Middle frontal gyrus (tissue), 1 donor: Measurements from ENCODE around the gene RPL10.
A peak's percentile ranks its signal among the peaks of the same experiment; 100 is the strongest.
"Not testable (repeated sequence)": the region's sequence is repeated elsewhere in the genome, so short reads cannot be mapped to it uniquely, and the experiment has no call there.

Experiments
- DNase-seq: peaks from one replicate; pipeline ENCODE4 v3.0.0-alpha.2; 2015; ENCODE audit warnings: low spot score; ENCODE audit errors: extremely low spot score

The RPL10 gene

GRCh38 chrX:154378059-154378798, 19.9 kb upstream of the RPL10 start:
- peak; percentile 79 for DNase-seq

DNA sequence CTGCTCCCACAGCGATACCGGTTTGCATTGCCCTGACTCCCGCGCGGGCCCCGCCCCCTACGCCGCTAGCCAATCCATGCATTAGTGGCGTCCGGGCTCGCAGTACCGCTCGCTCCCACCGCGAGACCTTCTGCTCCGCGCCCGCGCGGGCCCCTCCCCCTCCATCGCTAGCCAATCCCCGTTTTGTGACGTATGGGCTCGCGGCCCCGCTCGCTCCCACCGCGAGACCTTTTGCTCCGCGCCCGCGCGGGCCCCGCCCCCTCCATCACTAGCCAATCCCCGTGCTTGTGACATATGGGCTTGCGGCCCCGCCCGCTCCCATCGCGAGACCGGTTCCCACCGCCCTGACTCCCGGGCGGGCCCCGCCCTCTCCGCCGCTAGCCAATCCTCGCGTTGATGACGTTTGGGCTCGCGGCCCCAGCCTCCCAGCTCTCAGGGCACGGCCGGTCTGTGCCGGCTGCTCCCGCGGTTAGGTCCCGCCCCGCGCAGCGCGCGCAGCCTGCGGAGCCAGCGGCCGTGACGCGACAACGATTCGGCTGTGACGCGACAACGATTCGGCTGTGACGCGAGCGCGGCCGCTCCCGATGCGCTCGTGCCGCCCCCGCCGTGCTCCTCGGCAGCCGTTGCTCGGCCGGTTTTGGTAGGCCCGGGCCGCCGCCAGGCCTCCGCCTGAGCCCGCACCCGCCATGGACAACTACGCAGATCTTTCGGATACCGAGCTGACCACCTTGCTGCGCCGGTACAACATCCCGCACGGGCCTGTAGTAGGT, 19.2 kb upstream of the RPL10 start, which contains the start of gene EMD:
TSS of gene EMD (plus strand) at position 497 of the 770 bp plus-strand sequence. CDS start at position 687, 190 bp downstream.
- DNase-seq = peak; percentile 92

GRCh38 chrX:154379569-154379951, 18.6 kb upstream of the RPL10 start:
- no peak for DNase-seq

GRCh38 chrX:154380153-154380552, 18.0 kb upstream of the RPL10 start:
- DNase-seq = no peak

GRCh38 chrX:154380787-154381186, 17.4 kb upstream of the RPL10 start:
- DNase-seq = no peak

DNA sequence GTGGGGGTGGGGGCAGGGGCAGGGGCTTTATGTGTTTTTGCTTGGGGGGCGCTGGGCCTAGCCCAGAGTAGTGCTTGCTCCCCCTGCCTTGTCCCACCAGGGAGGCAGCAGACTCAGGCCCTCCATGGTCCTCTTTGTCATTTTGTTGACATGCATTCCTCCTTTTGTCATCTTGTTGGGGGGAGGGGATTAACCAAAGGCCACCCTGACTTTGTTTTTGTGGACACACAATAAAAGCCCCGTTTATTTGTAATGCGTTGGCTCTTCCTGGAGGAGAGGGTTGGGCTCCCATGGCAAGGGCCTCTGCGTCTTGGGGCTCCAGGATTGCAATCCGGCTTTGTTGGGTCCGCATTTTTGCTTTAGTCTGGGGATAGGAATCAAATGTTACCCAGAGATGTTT, 16.9 kb upstream of the RPL10 start:
- no peak for DNase-seq

- DNase-seq = no peak
Measured at GRCh38 chrX:154382483-154383069, 15.6 kb upstream of the RPL10 start.

GRCh38 chrX:154383359-154384283, 14.6 kb upstream of the RPL10 start:
- DNase-seq = no peak

- DNase-seq = no peak
Measured at GRCh38 chrX:154384284-154384892, 13.8 kb upstream of the RPL10 start.

DNA sequence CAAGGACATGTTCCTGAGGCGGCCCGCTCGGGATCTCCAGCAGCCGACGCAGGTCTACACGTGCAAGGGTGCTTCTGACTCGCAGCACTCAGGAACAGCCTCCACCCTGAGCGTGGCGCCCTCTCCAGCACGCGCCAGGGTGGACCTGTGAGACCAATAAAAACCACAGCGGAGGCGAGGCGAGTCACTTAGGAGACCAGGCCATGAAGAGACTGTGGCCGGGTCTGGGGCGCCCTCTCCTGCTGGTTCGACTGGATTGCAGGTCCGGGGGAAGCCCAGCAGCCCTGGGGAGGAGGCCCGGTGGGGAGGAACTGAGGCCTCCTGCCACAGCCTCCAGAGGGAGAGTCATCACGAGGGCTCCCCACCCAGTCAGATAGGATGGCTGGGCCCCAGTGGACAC, 10.1 kb upstream of the RPL10 start:
- not testable (repeated sequence) for DNase-seq

GRCh38 chrX:154388649-154389048, 9.5 kb upstream of the RPL10 start:
- DNase-seq = not testable (repeated sequence)

- DNase-seq = not testable (repeated sequence)
Measured at GRCh38 chrX:154389812-154390747, 8.1 kb upstream of the RPL10 start.

- not testable (repeated sequence) for DNase-seq
Measured at GRCh38 chrX:154396363-154396762, 1.8 kb upstream of the RPL10 start.

DNA sequence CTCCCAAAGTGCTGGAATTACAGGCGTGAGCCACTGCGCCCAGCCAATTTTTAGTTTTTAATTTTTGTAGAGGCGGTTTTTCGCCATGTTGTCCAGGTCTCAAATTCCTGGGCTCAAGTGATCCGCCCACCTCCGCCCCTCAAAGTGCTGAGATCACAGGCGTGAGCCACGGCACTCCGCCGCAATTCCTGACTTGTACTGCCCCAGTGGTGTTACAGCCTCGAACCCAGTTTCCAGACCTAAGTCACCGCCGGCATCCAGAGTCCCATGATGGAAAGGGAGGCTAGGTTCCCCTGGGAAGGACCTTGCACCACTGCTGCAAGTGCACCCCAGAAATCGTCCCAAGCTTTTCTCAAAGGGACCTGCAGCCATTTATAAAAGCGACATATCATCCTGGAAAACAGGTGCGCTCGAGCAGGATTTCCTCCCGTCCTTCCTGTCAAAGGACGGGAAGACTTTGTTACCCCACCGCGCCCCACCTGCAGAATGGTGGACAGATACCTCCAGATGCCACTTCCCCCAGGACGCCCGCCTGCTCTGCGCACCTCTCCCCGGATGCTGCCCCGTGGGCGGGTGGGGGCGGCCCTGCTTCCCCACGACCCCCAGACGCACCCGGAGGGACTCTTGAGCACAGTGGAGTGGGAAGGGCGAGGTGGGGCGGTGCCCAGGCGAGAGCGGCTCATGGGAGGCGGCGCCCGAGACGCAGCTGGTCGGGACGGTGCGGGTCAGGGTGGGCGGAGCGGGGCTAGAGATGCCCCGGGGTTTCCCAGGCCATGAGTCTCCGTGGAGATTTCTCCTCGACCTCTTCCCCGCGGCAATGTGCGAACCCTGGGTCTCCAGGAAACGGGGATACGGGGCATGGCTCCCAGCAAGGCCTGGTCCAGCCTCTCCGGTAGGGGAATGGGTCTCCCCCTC, 947 bp upstream of the RPL10 start:
- DNase-seq = no peak

DNA sequence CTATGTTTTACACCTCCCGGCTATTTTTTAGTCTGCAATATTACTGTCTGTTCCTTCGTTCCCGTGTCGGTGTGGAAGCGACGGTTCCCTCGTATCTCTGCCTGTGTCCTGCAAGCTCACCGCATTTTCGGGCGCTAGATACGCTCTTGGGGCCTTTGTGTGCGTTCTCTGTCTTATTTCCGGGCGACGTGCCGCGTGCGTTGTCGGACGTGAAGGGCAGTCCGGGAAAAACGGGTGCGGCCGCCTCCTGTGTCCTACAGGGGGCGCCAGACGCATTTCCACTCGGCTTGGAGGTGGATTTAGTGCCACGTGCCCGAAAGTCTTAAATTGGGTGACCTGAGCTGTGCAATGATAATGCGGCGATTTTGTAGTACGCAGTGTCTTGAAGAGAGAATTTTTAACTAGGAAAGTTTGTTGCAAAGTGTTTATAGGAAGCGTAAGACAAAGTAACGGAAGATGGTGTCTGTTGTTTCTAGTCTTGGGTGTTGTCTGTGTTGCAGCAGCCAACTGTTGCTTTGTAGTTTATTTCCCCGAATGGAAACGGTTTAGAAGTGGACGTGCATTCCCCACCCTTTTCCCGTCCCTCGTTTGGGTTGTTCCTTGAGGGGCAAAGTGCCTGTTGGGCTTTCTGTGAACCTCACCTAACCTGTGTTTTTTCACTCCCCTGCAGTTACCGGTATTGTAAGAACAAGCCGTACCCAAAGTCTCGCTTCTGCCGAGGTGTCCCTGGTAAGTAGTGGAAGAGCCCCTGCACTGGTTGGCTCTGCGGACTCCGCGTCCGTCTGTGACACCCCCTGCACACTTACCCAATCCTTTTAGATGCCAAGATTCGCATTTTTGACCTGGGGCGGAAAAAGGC, 720 bp downstream of the RPL10 start:
- peak; percentile 10 for DNase-seq

- no peak for DNase-seq
Measured at GRCh38 chrX:154399527-154400368, 1.6 kb downstream of the RPL10 start.

- DNase-seq = not testable (repeated sequence)
Measured at GRCh38 chrX:154400369-154400817, 2.2 kb downstream of the RPL10 start.
